ENCODE measurements around the gene CNPY1. TPM values are rescaled to one million over a fixed set of nuclear protein-coding genes. Genes with fewer than 3 reads are reported as not detected.

Gene CNPY1
- total RNA-seq, 1 donor from 2014 or later: not detected

GRCh38 chr7:155558961-155559360, 12.6 kb upstream of the CNPY1 start:
- DNase-seq (ENCODE audit: low read depth in 2 of 2): no peak

GRCh38 chr7:155558351-155558750, 12.0 kb upstream of the CNPY1 start:
- no peak for DNase-seq (ENCODE audit: low read depth in 2 of 2)

- no peak for DNase-seq (ENCODE audit: low read depth in 2 of 2)
These were observed 11.4 kb upstream of the CNPY1 start for GRCh38 chr7:155557778-155558177.

- DNase-seq (ENCODE audit: low read depth in 2 of 2): no peak
These were observed 10.4 kb upstream of the CNPY1 start for GRCh38 chr7:155556763-155557162.

GRCh38 chr7:155555116-155555695, 8.8 kb upstream of the CNPY1 start:
- DNase-seq (ENCODE audit: low read depth in 2 of 2): no peak

GRCh38 chr7:155553871-155554270, 7.5 kb upstream of the CNPY1 start:
- DNase-seq (ENCODE audit: low read depth in 2 of 2): no peak

- no peak for DNase-seq (ENCODE audit: low read depth in 2 of 2)
These were observed 5.6 kb upstream of the CNPY1 start for GRCh38 chr7:155551785-155552611.

- no peak for DNase-seq (ENCODE audit: low read depth in 2 of 2)
These were observed 4.6 kb upstream of the CNPY1 start for GRCh38 chr7:155550916-155551315.

GRCh38 chr7:155549226-155549625, 2.9 kb upstream of the CNPY1 start:
- no peak for DNase-seq (ENCODE audit: low read depth in 2 of 2)

GRCh38 chr7:155547161-155547791, 917 bp upstream of the CNPY1 start:
- DNase-seq (ENCODE audit: low read depth in 2 of 2): no peak

- DNase-seq (ENCODE audit: low read depth in 2 of 2): no peak
These were observed 1.0 kb downstream of the CNPY1 start for GRCh38 chr7:155545348-155545747.

- DNase-seq (ENCODE audit: low read depth in 2 of 2): no peak
These were observed 1.9 kb downstream of the CNPY1 start for GRCh38 chr7:155544485-155544884.

GRCh38 chr7:155543926-155544325, 2.4 kb downstream of the CNPY1 start:
- DNase-seq (ENCODE audit: low read depth in 2 of 2): no peak

- no peak for DNase-seq (ENCODE audit: low read depth in 2 of 2)
These were observed 3.1 kb downstream of the CNPY1 start for GRCh38 chr7:155543011-155543876.

GRCh38 chr7:155541986-155542675, 4.2 kb downstream of the CNPY1 start:
- no peak for DNase-seq (ENCODE audit: low read depth in 2 of 2)

GRCh38 chr7:155540553-155540952, 5.8 kb downstream of the CNPY1 start:
- no peak for DNase-seq (ENCODE audit: low read depth in 2 of 2)

GRCh38 chr7:155538293-155538692, 8.1 kb downstream of the CNPY1 start:
- DNase-seq (ENCODE audit: low read depth in 2 of 2): no peak

- DNase-seq (ENCODE audit: low read depth in 2 of 2): no peak
These were observed 9.9 kb downstream of the CNPY1 start for GRCh38 chr7:155536451-155536850.

- no peak for DNase-seq (ENCODE audit: low read depth in 2 of 2)
These were observed 11.7 kb downstream of the CNPY1 start for GRCh38 chr7:155534691-155535090.

- peak in 1 of 2 donors; percentile 34 for DNase-seq (ENCODE audit: low read depth in 2 of 2)
These were observed 12.3 kb downstream of the CNPY1 start for GRCh38 chr7:155533827-155534690.

Data from dermis microvascular lymphatic vessel endothelial cell (primary cell).